Measurements from ENCODE around the gene RAPGEF5.

RAPGEF5 gene

GRCh38 chr7:22183522-22184280 is 173.3 kb downstream of the RAPGEF5 start:
- DNase-seq, result no peak

- no peak for DNase-seq
These were observed 174.8 kb downstream of the RAPGEF5 start for GRCh38 chr7:22182149-22182548.

- DNase-seq, result no peak
These were observed 175.3 kb downstream of the RAPGEF5 start for GRCh38 chr7:22181663-22182062.

GRCh38 chr7:22179442-22179879 is 177.5 kb downstream of the RAPGEF5 start:
- no peak for DNase-seq

DNA sequence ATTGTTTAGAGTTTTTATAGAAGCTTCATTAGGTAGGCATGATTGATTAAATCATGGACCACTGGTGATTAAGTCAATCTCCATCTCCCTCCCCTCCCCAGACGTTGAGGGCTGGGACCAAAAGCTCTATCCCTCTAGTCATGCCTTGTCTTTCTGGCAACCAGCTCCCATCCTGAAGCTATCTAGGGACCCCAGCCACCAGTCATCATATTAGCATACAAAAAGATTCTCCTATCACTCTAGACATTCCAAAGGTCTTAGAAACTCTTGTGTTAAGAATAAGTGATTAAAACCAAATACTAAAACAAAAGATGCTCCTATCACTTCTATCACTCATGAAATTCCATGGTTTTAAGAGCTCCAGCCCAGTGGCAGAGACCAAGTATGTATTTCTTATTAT is 178.2 kb downstream of the RAPGEF5 start:
- no peak for DNase-seq

- DNase-seq, result no peak
These were observed 180.1 kb downstream of the RAPGEF5 start for GRCh38 chr7:22176791-22177412.

GRCh38 chr7:22174574-22174953 is 182.4 kb downstream of the RAPGEF5 start:
- no peak for DNase-seq

DNA sequence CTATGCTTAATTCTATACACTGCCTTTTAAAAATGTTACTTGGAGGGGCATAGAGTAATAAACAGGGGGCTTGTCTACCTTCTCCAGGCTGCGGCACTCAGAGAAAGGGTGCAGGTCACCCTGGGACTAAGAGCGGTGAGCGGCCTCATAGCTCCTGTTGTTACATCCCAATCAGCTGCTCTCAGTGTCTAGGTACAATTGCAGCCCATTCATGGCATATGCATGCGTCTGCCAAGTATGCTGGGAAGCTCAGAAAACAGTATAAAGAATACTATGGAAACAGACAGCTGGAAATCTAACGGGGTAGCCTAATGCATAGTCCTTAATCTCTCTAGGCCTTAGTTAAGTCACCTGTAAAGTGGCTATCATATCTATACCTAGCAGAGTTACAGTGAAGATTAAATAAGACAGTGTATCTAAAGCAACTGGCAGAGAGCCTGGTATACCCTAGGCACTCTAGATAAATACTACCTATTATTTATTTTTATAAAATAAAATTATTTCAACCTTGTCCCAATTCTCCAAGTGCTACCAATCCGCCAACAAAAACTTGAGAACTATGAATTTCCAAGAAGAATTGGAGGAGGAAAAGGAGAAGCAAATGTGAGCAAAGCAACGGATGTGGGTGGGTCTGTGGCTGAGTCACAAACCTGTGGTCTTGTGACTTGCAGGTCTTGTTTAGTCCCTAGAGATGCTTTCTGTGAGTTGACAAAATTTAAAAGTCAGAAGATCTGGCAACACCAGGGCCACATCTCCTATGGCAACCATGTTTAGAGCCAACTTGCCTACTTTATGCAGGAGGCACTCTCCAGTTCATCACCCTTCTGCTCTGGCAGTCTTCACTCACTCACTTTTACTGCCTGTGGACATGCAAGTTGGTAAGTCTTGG is 183.0 kb downstream of the RAPGEF5 start:
- DNase-seq, result peak in 1 of 2 donors; percentile 5

DNA sequence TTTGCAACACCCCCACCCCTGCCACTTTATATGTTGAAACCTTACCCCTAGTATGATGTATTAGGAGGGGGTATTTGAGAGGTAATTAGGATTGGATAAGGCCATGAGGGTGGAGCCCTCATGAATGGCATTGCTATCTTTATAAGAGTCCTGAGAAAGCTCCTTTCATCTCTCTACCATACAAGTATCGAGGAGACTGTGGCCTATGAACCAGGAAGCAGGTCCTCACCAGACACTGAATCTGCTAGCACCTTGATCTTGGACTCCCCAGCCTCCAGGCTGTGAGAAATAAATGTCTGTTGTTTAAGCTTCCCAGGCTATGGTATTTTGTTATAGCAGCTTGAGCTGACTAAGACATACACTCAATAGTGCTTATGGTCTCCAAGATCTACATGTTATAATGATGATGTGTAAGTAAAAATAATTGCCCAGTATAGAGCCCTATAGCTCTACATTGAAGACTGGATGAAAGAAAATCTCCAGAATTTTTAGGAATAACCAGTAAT is 188.8 kb downstream of the RAPGEF5 start:
- DNase-seq, result no peak

GRCh38 chr7:22167482-22167881 is 189.5 kb downstream of the RAPGEF5 start:
- no peak for DNase-seq

GRCh38 chr7:22166928-22167327 is 190.0 kb downstream of the RAPGEF5 start:
- DNase-seq, result no peak

DNA sequence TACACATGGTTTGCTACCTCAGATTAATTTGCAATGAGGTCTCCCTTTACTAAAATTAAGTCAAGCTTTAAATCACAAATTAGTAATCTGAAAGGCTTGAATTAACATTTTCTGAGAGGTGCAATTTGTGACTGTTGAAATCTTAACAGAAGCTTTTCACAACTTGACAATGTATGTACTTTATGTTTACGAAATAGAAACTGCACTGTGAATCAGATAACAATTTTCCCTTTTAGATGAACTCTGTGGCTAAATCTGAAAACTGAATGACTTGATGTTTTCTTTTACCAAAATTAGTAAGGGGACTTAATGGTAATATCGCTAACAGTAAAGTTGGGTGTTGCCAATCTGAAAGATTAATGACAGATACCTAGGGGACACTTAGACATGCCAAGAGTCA is 197.6 kb downstream of the RAPGEF5 start:
- DNase-seq, result no peak

DNA sequence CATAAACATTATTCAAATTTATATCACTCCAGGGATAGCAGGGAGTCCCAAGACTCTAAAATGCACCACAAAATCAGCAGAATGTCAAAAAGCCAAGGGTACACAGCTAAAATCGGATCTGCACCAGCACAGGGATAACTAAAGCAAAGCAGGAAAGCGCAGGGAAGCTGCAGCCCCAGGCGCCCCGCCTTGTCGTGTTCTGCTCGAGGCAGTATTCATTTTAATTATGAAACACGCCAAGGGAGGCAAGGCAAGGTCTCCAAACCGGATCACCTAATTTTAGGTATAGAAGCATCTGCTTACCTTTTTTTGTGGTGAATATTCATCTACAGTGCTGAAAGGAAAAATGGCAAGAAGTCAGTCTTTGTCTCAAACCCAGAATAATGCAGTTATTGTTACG is 199.4 kb downstream of the RAPGEF5 start:
- no peak for DNase-seq

DNA sequence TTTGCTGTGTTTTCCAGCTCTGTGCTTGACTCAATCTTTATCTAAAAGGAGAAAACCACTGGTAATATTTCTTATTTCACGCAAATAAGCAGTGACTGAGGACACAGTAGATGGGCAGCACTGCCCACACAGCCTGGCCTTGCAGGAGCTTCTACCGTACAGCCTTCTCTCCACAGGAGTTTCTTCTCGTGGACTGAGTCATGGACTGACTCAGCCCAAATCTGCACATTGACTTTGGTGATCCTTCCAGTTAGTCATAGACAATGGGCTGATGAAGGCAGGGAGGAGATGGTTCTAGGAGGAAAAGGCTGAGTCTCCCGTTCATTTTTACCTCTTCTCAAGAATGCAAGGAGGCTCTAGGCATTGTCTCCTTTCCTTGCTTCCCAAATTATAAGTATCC is 200.7 kb downstream of the RAPGEF5 start:
- DNase-seq, result no peak

DNA sequence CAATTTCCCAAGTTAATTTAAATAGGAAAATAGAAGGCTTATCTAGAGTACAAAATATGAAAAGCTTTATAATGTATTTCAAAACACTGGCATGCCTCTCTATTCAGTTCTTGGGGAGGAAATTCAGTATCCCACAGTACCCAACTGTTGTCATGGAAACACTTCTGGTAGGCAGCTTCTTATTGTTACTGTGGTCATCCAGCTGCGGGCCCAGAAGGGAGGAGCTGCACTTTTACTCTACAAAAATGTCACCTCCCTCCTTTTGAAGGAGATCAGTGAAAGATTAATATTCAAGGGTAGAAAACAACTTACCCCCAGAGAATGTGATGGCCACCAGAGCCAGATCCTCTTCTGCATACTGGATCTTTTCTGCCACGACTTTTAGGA is 202.8 kb downstream of the RAPGEF5 start:
- no peak for DNase-seq

- no peak for DNase-seq
These were observed 203.4 kb downstream of the RAPGEF5 start for GRCh38 chr7:22153432-22154142.

DNA sequence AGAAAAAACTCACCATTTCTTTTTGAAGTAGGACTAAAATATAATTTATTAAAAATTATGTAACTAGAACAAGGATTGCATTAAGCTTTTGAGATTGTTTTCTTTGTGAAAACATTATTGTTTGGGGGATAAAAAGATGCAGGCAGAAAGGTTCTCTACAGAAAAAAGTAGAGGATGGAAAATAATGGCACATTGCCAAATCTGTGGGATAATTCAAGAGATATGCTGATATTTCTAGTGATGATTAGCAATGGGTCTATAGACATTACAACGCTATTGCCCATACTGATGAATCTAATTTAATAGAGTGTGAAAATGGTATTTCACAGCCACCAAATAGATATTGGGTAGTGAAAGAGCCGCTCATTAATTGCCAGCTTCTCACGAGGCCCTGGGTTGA is 204.3 kb downstream of the RAPGEF5 start:
- no peak for DNase-seq

DNA sequence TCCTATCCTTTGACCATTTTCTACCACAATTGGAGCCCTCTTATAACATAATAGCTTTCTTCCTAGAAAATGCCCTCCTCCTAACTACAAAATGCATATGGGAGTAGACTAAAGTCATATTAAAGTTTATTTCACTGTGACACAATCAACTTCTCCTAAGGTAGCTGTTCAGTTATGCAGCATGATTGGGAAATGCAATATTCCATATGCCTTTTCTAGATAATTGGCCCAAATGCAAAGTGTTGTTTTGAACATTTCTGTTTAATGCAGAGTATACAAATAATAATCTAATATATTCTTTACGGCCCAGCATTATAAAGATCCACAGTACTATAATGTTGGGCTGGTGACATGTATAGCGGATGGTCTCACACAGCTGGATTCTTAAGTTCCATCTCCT is 205.1 kb downstream of the RAPGEF5 start:
- DNase-seq, result no peak

- DNase-seq, result no peak
These were observed 206.7 kb downstream of the RAPGEF5 start for GRCh38 chr7:22150221-22150620.

DNA sequence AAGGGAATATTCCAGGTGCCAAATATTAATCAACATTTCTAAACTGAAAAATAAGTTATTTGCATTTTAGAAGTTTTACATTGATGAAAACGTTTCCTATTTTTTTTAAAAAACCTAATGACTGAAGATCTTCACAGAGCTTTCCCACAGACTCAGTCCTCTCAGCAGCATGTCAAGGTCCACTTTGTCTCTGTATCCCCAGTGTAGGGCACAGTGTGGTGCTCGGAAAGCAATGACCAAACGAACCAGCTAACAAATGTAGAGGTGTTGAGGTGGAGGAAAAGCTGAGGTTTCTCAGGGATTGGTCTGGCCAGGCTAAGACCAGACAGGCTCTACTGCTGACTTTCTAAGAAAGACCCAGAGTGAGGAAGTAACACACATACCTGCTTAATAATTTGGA is 209.1 kb downstream of the RAPGEF5 start:
- no peak for DNase-seq

DNA sequence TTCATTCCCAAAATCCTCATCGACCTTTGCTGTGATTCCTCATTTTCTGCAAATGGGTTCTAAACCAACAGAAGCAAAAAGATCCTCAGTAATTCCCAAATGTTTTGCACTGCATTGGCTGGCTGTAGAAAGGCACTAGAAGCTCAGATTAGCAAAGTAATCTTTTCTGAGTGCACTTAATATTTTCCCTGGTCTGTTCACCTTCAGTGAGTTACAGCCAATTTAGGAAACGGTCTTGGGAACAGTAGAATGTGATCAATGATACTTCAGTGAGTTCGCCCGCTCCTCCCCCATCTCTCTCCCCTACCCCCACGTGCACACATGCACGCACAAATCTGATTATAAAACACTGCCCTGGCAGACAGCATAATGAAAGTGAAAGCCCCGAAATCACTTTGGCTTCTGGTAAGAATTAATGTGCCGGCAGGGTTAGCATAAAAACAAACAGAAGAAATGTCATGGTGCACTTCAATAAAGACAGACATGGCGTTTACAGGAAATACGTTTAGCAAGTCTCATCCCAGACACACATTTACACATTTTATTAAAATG is 209.9 kb downstream of the RAPGEF5 start:
- DNase-seq, result no peak

GRCh38 chr7:22144950-22145349 is 212.0 kb downstream of the RAPGEF5 start:
- no peak for DNase-seq

- DNase-seq, result no peak
These were observed 213.5 kb downstream of the RAPGEF5 start for GRCh38 chr7:22143491-22143890.
